ENCODE results near the gene PGPEP1.
A peak's percentile ranks its signal among the peaks of the same experiment; 100 is the strongest.
"Not testable (repeated sequence)": the region's sequence is repeated elsewhere in the genome, so short reads cannot be mapped to it uniquely, and the experiment has no call there.

PGPEP1 gene

GRCh38 chr19:18393836-18394235 lies 53.4 kb downstream of the PGPEP1 start:
- H3K4me2 ChIP-seq: no peak overlapping the region
- no peak overlapping the region for H3K4me3 ChIP-seq
- no peaks in the 10 kb centered on the region for H4K20me1 ChIP-seq

GRCh38 chr19:18396471-18397241 lies 56.3 kb downstream of the PGPEP1 start:
- H3K4me3 ChIP-seq: no peak overlapping the region
- no peak overlapping the region for H3K27ac ChIP-seq
- H3K4me1 ChIP-seq: peaks cover 28% of the 10 kb centered on the region
- peaks cover 21% of the 10 kb centered on the region; the same call in 1 of the 2 replicates for H3K27me3 ChIP-seq
- H3K4me2 ChIP-seq: peak overlapping the region; percentile 45
- no peak for TF ChIP-seq Cebpa-rat (IDR thresholded peaks at IDR 0.05)
- no peaks in the 10 kb centered on the region for H3K36me3 ChIP-seq
- no peak overlapping the region for H3K9ac ChIP-seq
- no peaks in the 10 kb centered on the region for H3K9me3 ChIP-seq
- H4K20me1 ChIP-seq: no peaks in the 10 kb centered on the region

More at GRCh38 chr19:18393836-18394235, 53.4 kb downstream of the PGPEP1 start:
- Histone ChIP-seq H3K4me1 (peaks cover 26% of the 10 kb centered on the region), H3K9me3 (no peaks in the 10 kb centered on the region), H3K36me3 (no peaks in the 10 kb centered on the region), H3K9ac (no peak overlapping the region), H3K27me3 (peaks cover 36% of the 10 kb centered on the region; the same call in 1 of the 2 replicates), H3K27ac (no peak overlapping the region)
- no peak for TF ChIP-seq Cebpa-rat (IDR thresholded peaks at IDR 0.05)

GRCh38 chr19:18397242-18398202 lies 57.1 kb downstream of the PGPEP1 start, which contains the start of gene LRRC25:
LRRC25 (minus strand) TSS chr19:18397622; CDS start chr19:18396963, 659 bp downstream.
- Histone ChIP-seq H3K36me3 (no peaks in the 10 kb centered on the region), H3K9me3 (no peaks in the 10 kb centered on the region), H3K9ac (no peak within 1 kb of the TSS), H3K27me3 (peaks cover 12% of the 10 kb centered on the region; the same call in 1 of the 2 replicates), H3K4me3 (no peak within 1 kb of the TSS), H3K4me1 (peaks cover 31% of the 10 kb centered on the region), H4K20me1 (no peaks in the 10 kb centered on the region), H3K4me2 (peak within 1 kb of the TSS; percentile 45), H3K27ac (no peak within 1 kb of the TSS)
- TF ChIP-seq Cebpa-rat (IDR thresholded peaks at IDR 0.05): no peak

DNA sequence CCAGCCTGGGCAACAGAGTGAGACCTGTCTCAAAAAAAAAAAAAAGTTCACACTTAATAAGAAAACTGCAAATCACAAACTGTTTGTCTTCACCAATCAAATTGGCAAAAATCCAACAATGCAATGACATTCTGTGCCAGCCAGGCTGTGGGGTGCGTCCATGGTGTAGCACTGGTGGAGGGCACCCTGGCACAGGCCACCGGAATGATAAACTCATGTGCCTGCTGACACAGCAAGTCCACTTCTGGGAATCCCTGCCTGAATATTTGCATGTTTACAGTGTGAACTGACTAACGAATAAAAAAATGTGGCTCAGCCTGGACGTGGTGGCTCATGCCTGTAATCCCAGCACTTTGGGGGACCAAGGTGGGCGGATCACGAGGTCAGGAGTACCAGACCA lies 58.6 kb downstream of the PGPEP1 start:
- H3K36me3 ChIP-seq: no peaks in the 10 kb centered on the region
- H3K9ac ChIP-seq: no peak overlapping the region
- no peak overlapping the region for H3K27ac ChIP-seq
- H3K4me1 ChIP-seq: peaks cover 41% of the 10 kb centered on the region
- no peaks in the 10 kb centered on the region for H3K9me3 ChIP-seq
- H3K4me2 ChIP-seq: no peak overlapping the region
- H4K20me1 ChIP-seq: no peaks in the 10 kb centered on the region
- TF ChIP-seq Cebpa-rat (IDR thresholded peaks at IDR 0.05): no peak
- H3K4me3 ChIP-seq: no peak overlapping the region
- H3K27me3 ChIP-seq: peaks cover 10% of the 10 kb centered on the region; the same call in 1 of the 2 replicates

- Histone ChIP-seq H3K36me3 (no peaks in the 10 kb centered on the region), H3K9ac (peak overlapping the region; percentile 61), H3K9me3 (no peaks in the 10 kb centered on the region), H4K20me1 (no peaks in the 10 kb centered on the region), H3K4me2 (peak overlapping the region; percentile 71), H3K27ac (peak overlapping the region; percentile 80), H3K27me3 (peaks cover 10% of the 10 kb centered on the region; the same call in 1 of the 2 replicates), H3K4me3 (no peak overlapping the region), H3K4me1 (peaks cover 41% of the 10 kb centered on the region)
- no peak for TF ChIP-seq Cebpa-rat (IDR thresholded peaks at IDR 0.05)
These were observed 61.2 kb downstream of the PGPEP1 start for GRCh38 chr19:18401580-18402112.

DNA sequence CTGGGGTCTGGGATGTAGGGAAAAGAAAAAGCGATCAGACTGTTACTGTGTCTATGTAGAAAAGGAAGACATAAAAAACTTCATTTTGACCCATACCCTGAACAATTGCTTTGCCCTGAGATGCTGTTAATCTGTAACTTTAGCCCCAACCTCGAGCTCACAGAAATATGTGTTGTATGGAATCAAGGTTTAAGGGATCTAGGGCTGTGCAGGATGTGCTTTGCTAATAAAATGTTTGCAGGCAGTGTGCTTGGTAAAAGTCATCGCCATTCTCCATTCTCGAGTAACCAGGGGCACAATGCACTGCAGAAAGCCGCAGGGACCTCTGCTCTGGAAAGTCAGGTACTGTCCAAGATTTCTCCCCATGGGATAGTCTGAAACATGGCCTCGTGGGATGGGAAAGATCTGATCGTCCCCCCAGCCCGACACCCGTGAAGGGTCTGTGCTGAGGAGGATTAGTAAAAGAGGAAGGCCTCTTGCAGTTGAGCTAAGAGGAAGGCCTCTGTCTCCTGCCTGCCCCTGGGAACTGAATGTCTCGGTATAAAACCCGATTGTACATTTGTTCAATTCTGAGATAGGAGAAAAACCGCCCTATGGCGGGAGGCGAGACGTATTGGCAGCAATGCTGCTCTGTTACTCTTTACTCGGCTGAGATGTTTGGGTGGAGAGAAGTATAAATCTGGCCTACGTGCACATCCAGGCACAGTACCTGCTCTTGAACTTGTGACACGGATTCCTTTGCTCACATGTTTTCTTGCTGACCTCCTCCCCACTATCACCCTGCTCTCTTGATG lies 62.3 kb downstream of the PGPEP1 start:
- H3K4me3 ChIP-seq, H3K27me3 ChIP-seq, H4K20me1 ChIP-seq, H3K9me3 ChIP-seq, H3K36me3 ChIP-seq: not testable (repeated sequence)
- Histone ChIP-seq H3K9ac (peak overlapping the region; percentile 61), H3K27ac (peak overlapping the region; percentile 80), H3K4me1 (peaks cover 40% of the 10 kb centered on the region), H3K4me2 (peak overlapping the region; percentile 71)

DNA sequence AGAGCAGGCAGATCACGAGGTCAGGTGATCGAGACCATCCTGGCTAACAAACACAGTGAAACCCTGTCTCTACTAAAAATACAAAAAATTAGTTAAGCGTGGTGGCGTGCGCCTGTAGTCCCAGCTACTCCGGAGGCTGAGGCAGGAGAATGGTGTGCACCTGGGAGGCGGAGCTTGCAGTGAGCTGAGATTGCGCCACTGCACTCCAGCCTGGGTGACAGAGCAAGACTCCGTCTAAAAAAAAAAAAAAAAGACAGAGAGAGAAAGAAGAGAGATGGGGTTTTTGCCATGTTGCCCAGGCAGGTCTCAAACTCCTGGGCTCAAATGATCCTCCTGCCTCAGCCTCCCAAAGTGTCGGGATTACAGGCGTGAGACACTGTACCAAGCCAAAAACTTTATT lies 65.4 kb downstream of the PGPEP1 start:
- not testable (repeated sequence) for H3K4me2 ChIP-seq
- H3K4me1 ChIP-seq: peaks cover 65% of the 10 kb centered on the region

DNA sequence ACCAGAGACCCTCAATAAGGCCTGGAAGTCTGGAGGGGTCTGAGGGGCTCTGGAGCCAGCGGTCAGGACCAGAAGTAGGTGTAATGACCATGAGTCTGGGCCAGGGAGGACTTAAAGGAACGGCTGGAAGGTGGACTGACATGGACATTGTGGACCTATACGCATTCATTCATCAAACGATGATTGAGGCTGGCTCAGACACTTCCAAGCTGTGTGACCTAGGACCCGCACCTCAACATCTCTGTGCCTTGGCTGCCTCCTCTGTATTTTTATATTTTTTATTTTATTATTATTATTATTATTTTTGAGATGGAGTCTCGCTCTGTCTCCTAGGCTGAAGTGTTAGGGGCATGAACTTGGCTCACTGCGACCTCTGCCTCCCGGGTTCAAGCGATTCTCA lies 66.4 kb downstream of the PGPEP1 start:
- no peak overlapping the region for H3K9ac ChIP-seq
- no peaks in the 10 kb centered on the region for H3K36me3 ChIP-seq
- H4K20me1 ChIP-seq: peaks cover 8% of the 10 kb centered on the region; the same call in 1 of the 2 replicates
- no peak for TF ChIP-seq Cebpa-rat (IDR thresholded peaks at IDR 0.05)
- H3K4me3 ChIP-seq: no peak overlapping the region
- no peaks in the 10 kb centered on the region for H3K9me3 ChIP-seq
- H3K4me1 ChIP-seq: peaks cover 57% of the 10 kb centered on the region
- no peak overlapping the region for H3K27ac ChIP-seq
- no peak overlapping the region for H3K4me2 ChIP-seq
- H3K27me3 ChIP-seq: peaks cover 6% of the 10 kb centered on the region

More for the DNA sequence above, 65.4 kb downstream of the PGPEP1 start:
- H3K27me3 ChIP-seq, H3K9me3 ChIP-seq, H3K36me3 ChIP-seq, H3K4me3 ChIP-seq, H3K9ac ChIP-seq, H3K27ac ChIP-seq, H4K20me1 ChIP-seq: not testable (repeated sequence)

GRCh38 chr19:18408053-18408476 lies 67.7 kb downstream of the PGPEP1 start:
- Histone ChIP-seq H3K4me2 (peak overlapping the region; percentile 82), H3K27ac (no peak overlapping the region), H3K4me1 (peaks cover 44% of the 10 kb centered on the region), H3K4me3 (no peak overlapping the region), H4K20me1 (peaks cover 8% of the 10 kb centered on the region; the same call in 1 of the 2 replicates), H3K9me3 (no peaks in the 10 kb centered on the region), H3K36me3 (no peaks in the 10 kb centered on the region), H3K9ac (no peak overlapping the region), H3K27me3 (peaks cover 6% of the 10 kb centered on the region)
- no peak; the same call in 1 of the 2 replicates for TF ChIP-seq Cebpa-rat (IDR thresholded peaks at IDR 0.05)
